ENCODE data around the gene COL11A2.
"Not testable (repeated sequence)": the region's sequence is repeated elsewhere in the genome, so short reads cannot be mapped to it uniquely, and the experiment has no call there.

COL11A2 gene

GRCh38 chr6:33192105-33192646, at the start of gene COL11A2:
TSS of gene COL11A2 (minus strand) at chr6:33192467. CDS start at chr6:33192240, 227 bp downstream.
- no peak for DNase-seq (ENCODE audit: low read depth)

DNA sequence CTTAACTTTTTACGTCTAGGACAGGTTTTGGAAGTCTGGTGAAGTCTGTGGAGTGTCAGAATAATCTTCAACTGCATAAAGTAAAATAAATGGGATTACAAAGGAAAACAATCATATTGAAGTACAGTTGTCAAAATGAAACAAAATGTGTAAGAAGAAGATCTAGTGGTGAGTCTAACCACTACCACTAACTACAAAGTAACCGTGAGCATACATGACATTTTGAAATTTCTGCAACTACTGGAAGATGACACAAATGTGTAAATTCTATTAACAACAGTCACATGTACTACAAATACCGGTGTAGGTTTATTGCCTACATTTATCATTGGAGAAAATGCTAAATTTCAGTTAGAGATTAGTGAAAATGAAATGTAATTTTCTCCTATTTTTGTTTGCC, 49.7 kb upstream of the COL11A2 start:
- DNase-seq (ENCODE audit: low read depth), result no peak

GRCh38 chr6:33237741-33238140, 45.5 kb upstream of the COL11A2 start:
- no peak for DNase-seq (ENCODE audit: low read depth)

- DNase-seq (ENCODE audit: low read depth), result no peak
These were observed 44.6 kb upstream of the COL11A2 start for GRCh38 chr6:33236852-33237251.

- no peak for DNase-seq (ENCODE audit: low read depth)
These were observed 44.1 kb upstream of the COL11A2 start for GRCh38 chr6:33236328-33236727.

- no peak for DNase-seq (ENCODE audit: low read depth)
These were observed 43.0 kb upstream of the COL11A2 start for GRCh38 chr6:33235221-33235634.

DNA sequence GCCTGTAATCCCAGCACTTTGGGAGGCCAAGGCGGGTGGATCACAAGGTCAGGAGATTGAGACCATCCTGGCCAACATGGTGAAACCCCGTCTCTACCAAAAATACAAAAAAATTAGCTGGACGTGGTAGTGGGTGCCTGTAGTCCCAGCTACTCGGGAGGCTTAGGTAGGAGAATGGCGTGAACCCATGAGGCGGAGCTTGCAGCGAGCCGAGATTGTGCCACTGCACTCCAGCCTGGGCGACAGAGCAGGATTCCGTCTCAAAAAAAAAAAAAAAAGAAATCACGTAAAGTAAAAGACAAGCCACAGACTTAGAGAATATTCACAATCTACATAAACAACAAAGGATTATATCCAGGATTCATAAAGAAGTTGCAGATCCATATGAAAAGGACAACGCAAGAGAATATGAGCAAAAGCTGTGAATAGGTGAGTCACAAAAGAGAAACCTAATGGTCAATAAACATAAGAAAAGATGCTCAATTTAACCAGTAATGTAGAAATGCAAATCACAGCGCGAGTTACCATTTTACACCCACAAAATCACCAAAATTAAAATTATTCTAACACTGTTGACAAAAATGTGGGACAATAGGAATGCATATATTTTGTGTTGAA, 34.3 kb upstream of the COL11A2 start:
- not testable (repeated sequence) for DNase-seq (ENCODE audit: low read depth)

- no peak for DNase-seq (ENCODE audit: low read depth)
These were observed 25.4 kb upstream of the COL11A2 start for GRCh38 chr6:33217681-33218080.

DNA sequence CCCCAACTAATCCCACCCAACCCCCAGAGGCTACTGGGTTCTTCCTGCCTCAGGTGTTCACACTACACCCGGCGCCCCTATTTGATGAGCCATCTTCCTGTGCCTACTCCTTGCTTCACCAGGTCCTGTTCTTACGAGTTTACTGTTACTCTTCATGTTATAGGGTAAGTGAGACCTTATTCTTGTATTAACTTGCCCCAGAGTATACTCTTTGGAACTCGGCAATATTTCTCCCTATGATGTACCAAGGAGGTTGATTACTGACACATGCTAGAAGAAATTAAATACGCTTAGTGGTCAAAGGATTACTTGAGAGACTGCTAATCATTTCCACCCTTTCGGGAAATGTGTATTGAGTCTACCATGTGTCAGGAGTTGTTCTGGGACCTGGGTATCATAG, 25.0 kb upstream of the COL11A2 start:
- no peak for DNase-seq (ENCODE audit: low read depth)

DNA sequence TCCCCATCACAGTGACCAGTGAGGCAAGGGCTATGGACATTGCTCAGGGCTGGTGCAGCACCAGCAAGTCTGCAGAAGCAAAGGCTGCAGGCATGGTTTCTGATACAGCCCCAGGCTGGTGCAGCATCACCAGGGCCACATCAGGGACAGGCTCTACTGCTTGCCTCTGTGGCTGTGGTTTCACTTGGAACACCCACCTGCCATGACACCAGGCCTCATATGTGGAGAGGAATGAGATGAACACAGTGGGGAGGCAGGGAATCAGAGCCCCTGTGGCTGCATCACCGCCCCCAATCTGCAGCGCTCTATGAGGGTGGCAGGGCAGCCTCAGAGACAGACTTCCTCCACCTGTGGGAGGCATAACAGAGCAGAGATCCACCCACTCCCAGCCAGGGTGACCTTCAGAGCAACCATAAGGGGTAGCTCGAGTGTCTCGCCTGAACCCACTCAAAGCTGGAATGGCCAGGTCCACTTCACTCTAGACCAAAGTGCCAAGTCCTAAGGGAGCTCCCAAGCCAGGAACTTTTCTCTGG, 23.9 kb upstream of the COL11A2 start:
- DNase-seq (ENCODE audit: low read depth), result no peak

- DNase-seq (ENCODE audit: low read depth), result no peak
These were observed 23.2 kb upstream of the COL11A2 start for GRCh38 chr6:33215271-33216116.

DNA sequence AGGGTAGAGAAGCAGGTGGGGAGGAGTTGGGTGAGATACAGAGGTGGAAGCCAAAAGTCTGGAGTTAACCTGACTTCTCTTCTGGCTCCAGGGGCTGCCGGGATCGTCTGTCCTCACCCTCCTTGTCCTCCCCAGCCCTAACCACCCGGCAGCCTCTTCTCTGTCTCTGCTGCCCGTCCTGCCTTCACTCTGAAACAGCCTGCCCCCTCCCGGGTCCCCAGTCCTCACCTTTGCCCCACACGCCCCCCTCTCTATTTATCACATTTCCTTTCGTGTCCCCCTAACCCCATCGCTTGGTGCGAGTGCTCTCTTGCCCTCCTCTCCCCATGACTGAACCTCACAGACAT, 21.7 kb upstream of the COL11A2 start:
- DNase-seq (ENCODE audit: low read depth), result no peak

- no peak for DNase-seq (ENCODE audit: low read depth)
These were observed 21.1 kb upstream of the COL11A2 start for GRCh38 chr6:33213166-33213988.

DNA sequence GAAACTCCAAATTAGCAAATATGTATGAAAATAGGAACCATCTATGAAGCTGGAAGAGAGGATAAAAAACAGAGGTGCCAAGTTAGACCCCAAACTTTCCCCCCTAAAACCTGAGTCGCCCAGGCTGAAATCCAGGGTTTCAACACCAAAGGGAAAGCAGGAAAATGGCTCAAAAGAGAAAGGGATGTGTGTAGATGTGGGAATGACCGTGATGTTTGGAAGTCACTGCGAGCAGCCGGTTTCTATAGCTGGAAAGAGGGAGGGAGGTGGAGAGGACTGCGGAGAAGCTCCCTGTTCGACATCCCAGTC, 20.5 kb upstream of the COL11A2 start:
- no peak for DNase-seq (ENCODE audit: low read depth)

DNA sequence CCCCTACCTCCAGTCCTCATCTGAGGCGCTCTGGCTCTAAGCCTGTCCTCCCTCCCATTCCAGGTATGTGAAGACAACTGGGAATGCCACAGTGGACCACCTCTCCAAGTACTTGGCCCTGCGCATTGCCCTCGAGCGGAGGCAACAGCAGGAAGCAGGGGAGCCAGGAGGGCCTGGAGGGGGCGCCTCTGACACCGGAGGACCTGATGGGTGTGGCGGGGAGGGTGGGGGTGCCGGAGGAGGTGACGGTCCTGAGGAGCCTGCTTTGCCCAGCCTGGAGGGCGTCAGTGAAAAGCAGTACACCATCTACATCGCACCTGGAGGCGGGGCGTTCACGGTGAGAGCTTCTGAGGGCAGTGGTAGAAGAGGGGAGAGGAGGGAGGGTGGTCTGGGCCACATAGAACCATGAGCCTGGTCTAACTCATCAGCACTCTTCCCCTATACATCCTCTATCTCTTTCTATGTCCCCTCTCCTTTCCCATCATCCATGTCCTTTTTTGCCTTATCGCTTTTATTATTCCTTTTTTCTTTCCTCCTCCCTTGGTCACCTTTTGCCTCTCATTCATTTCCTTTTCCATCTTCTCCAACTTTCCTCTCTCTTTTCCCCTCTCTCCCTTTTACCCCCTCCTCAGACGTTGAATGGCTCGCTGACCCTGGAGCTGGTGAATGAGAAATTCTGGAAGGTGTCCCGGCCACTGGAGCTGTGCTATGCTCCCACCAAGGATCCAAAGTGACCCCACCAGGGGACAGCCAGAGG, 19.6 kb upstream of the COL11A2 start:
- no peak for DNase-seq (ENCODE audit: low read depth)

GRCh38 chr6:33211136-33211535, 18.9 kb upstream of the COL11A2 start:
- DNase-seq (ENCODE audit: low read depth), result no peak

DNA sequence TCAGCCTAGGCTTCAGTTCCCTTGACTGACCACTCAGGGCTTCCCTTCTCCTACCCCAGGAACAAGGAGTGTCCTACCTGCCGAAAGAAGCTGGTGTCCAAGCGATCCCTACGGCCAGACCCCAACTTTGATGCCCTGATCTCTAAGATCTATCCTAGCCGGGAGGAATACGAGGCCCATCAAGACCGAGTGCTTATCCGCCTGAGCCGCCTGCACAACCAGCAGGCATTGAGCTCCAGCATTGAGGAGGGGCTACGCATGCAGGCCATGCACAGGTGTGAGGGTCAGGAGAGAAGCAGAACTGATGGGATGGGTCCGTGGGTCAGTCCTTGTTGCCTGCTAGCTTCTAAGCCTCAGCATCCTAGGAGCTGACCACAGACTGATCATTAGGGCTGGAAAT, 17.6 kb upstream of the COL11A2 start:
- no peak for DNase-seq (ENCODE audit: low read depth)

- DNase-seq (ENCODE audit: low read depth), result peak; percentile 70
These were observed 16.1 kb upstream of the COL11A2 start, which contains the start of gene RING1 for GRCh38 chr6:33208091-33208967. TSS of gene RING1 (plus strand) at chr6:33208500. CDS start at chr6:33208823, 323 bp downstream.

GRCh38 chr6:33207552-33208090, 15.4 kb upstream of the COL11A2 start:
- no peak for DNase-seq (ENCODE audit: low read depth)

GRCh38 chr6:33206864-33207551, 14.7 kb upstream of the COL11A2 start:
- no peak for DNase-seq (ENCODE audit: low read depth)
